Osteoblast (primary cell): ENCODE measurements around the gene PPIP5K1. TPM values are rescaled to one million over a fixed set of nuclear protein-coding genes. Genes with fewer than 3 reads are reported as not detected.
"Not testable (repeated sequence)": the region's sequence is repeated elsewhere in the genome, so short reads cannot be mapped to it uniquely, and the experiment has no call there.

Source experiments
- DNase-seq: peaks from one replicate; pipeline ENCODE4 v3.0.0; 2011; ENCODE audit warnings: low spot score, mixed read lengths; ENCODE audit not compliant: insufficient read length; ENCODE audit errors: missing footprints
- H2AFZ ChIP-seq: 2 replicates; pipeline ENCODE4 v1.6.0; 2011; ENCODE audit warnings: mild to moderate bottlenecking, low read length
- H3K27ac ChIP-seq: 2 replicates; pipeline ENCODE4 v1.5.1; 2011; ENCODE audit warnings: mild to moderate bottlenecking, low read depth, low read length, moderate library complexity
- H3K27me3 ChIP-seq: 2 replicates; pipeline ENCODE4 v1.6.0; 2012; ENCODE audit warnings: mild to moderate bottlenecking, control low read depth, inconsistent platforms, low read length, moderate library complexity; ENCODE audit not compliant: insufficient read depth
- H3K36me3 ChIP-seq: 2 replicates; pipeline ENCODE4 v1.5.1; 2011; ENCODE audit warnings: mild to moderate bottlenecking, low read length, control low read depth, moderate library complexity; ENCODE audit not compliant: insufficient read depth
- H3K4me1 ChIP-seq: 2 replicates; pipeline ENCODE4 v1.5.1; 2011; ENCODE audit warnings: mild to moderate bottlenecking, low read length, control low read depth, moderate library complexity; ENCODE audit not compliant: insufficient read depth
- H3K4me2 ChIP-seq: 2 replicates; pipeline ENCODE4 v1.6.0; 2011; ENCODE audit warnings: mild to moderate bottlenecking, low read length; ENCODE audit not compliant: insufficient read depth
- H3K4me3 ChIP-seq: fragments of 200-600 bp; sonication (generic); 3 replicates; pipeline ENCODE4 v1.5.1; 2012; ENCODE audit warnings: mild to moderate bottlenecking, low read length, inconsistent platforms; ENCODE audit not compliant: insufficient read depth
- H3K79me2 ChIP-seq: 2 replicates; pipeline ENCODE4 v1.6.0; 2012; ENCODE audit warnings: mild to moderate bottlenecking, low read length, control low read depth, inconsistent platforms; ENCODE audit not compliant: insufficient read depth
- H3K9me3 ChIP-seq: 2 replicates; pipeline ENCODE4 v1.5.1; 2011; ENCODE audit warnings: low read depth, low read length, control low read depth
- H4K20me1 ChIP-seq: 2 replicates; pipeline ENCODE4 v1.6.0; 2012; ENCODE audit warnings: mild to moderate bottlenecking, low read length, control low read depth; ENCODE audit not compliant: insufficient read depth
- CTCF ChIP-seq: IDR thresholded peaks from 2 replicates; pipeline ENCODE4 v1.5.1; 2011; ENCODE audit warnings: mild to moderate bottlenecking, low read depth, low read length, moderate library complexity; ENCODE audit errors: extremely low read depth
- total RNA-seq: library from RNA; depleted of rRNA; stranded (reverse); fragments of >200 nt; gene quantifications from 2 replicates; pipeline ENCODE4 v1.2.3, GENCODE V29; 2012

Gene PPIP5K1
- total RNA-seq: 20.3 and 45.1 TPM in 2 replicates

- H4K20me1 ChIP-seq, H3K4me3 ChIP-seq, H3K9me3 ChIP-seq, H3K79me2 ChIP-seq, DNase-seq, H3K4me2 ChIP-seq, H2AFZ ChIP-seq, H3K27me3 ChIP-seq, H3K36me3 ChIP-seq, H3K4me1 ChIP-seq, H3K27ac ChIP-seq: not testable (repeated sequence)
Observed at GRCh38 chr15:43589778-43590466, at the start of gene PPIP5K1. Gene PPIP5K1, minus strand, starts transcription at chr15:43590208. Its CDS starts 5,704 bp downstream, at chr15:43584504.

DNA sequence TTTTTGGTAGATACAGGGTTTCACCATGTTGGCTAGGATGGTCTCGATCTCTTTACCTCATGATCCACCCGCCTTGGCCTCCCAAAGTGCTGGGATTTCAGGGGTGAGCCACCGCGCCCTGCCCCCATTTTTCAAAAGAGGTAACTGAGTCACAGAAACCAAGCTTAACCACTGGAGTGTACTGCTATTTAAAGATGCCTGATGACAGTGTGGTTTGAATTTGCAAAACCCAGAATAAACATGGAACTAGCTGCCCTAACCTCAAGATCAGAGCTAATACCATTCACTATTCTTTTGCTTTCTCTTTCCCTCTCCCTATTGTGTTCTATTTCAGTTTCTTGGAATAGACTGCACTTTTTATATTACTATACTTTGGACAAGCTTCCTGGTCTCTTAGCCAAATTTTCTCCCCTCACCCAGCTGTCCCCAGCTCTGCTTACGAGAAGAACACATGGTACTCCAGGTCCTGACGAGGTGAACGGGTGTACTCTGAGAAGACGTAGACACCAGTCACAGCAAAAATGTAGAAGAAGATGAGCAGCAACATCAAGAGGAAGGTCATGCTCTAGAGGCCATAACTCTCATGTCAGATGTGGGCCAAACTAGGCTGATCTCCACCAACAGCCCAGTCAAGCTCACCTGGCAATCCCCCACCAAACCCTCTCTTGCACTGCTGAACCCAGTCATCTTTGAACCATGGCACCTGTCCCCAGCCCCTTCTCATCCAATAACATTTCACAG is 48.6 kb upstream of the PPIP5K1 start:
- peak overlapping the region; percentile 3 for H3K4me2 ChIP-seq
- not testable (repeated sequence) for H3K79me2 ChIP-seq, H4K20me1 ChIP-seq, H3K4me1 ChIP-seq, H3K27me3 ChIP-seq, H3K36me3 ChIP-seq, H3K9me3 ChIP-seq, H2AFZ ChIP-seq, H3K4me3 ChIP-seq, DNase-seq, H3K27ac ChIP-seq

DNA sequence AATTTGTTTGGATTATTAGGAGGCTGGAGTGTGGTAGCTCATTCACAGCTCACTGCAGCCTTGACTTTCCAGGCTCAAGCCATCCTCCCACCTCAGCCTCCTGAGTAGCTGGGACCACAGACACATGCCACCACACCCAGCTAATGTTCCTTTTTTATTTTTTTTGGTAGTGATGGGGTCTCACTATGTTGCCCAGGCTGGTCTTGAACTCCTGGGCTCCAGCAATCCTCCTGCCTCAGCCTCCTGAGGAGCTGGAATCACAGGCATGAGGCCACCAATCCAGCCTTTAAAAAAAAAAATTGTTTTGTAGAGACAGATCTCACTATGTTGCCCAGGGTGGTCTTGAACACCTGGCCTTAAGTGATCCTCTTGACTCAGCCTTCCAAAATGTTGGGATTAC is 36.9 kb upstream of the PPIP5K1 start:
- not testable (repeated sequence) for H3K4me3 ChIP-seq, DNase-seq, H3K27me3 ChIP-seq, H3K79me2 ChIP-seq, H2AFZ ChIP-seq, H4K20me1 ChIP-seq, H3K4me1 ChIP-seq, H3K4me2 ChIP-seq, H3K27ac ChIP-seq, H3K9me3 ChIP-seq, H3K36me3 ChIP-seq

DNA sequence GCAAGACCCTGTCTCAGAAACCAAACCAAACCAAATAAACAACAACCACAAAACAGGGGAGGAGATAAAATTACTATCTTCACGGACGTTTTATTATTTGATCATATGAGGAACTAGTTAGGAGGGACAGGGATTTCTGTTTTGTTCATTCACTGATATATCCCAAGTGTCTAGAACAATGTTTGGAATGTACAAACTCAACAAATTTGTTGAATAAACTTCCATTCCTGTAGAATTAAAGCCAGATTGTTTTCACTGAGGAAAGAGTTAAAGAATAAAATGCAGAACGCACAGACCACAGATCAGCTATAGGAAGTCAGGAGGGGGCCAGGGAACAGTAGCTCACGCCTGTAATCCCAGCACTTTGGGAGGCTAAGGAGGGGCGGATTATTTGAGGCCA is 35.1 kb upstream of the PPIP5K1 start:
- no peak for DNase-seq
- H3K36me3 ChIP-seq: no peaks in the 10 kb centered on the region
- H4K20me1 ChIP-seq: no peaks in the 10 kb centered on the region
- no peak overlapping the region for H3K4me3 ChIP-seq
- no peak for TF ChIP-seq CTCF
- H2AFZ ChIP-seq: no peak overlapping the region
- H3K27ac ChIP-seq: no peak overlapping the region
- no peaks in the 10 kb centered on the region for H3K4me1 ChIP-seq
- no peak overlapping the region for H3K4me2 ChIP-seq
- H3K9me3 ChIP-seq: no peaks in the 10 kb centered on the region
- H3K79me2 ChIP-seq: no peaks in the 10 kb centered on the region
- H3K27me3 ChIP-seq: peaks cover 1% of the 10 kb centered on the region

DNA sequence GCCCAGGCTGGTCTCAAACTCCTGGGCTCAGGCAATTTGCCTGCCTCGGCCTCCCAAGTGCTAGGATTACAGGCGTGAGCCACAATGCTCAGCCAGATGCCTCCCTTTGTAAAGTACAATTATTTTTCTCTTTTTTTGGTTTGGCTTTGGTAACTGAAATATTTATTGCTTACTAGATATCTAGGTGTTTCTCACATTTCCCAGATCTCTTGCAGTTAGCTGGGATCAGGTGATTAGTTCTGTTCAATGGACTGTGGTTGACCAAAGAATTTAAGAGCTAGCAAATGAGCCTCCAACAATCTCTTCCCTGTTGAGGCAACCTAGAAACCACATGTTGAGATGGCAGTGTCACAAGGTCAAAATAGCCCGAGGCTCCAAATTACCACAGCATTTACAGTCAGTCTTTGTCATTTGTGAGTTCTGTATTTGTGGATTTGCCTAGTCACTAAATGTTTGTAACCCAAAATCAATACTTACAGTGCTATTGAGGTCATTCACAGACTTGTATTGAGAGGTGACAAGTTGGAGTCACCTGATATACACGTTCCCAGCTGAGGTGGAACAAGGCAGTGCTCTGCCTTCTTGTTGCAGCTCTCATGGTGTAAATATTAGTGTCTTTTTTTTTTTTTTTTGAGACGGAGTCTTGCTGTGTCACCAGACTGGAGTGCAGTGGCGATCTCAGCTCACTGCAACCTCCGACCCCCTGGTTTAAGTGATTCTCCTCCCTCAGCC is 32.2 kb upstream of the PPIP5K1 start:
- not testable (repeated sequence) for H3K4me2 ChIP-seq, H3K27ac ChIP-seq, H3K9me3 ChIP-seq, H2AFZ ChIP-seq, H3K36me3 ChIP-seq, H3K27me3 ChIP-seq, H3K4me3 ChIP-seq, H4K20me1 ChIP-seq, H3K79me2 ChIP-seq, DNase-seq, H3K4me1 ChIP-seq

GRCh38 chr15:43618700-43619099 is 28.7 kb upstream of the PPIP5K1 start, which contains the start of gene STRC:
Gene STRC, minus strand, starts transcription at chr15:43618800. Its CDS starts 78 bp downstream, at chr15:43618722.
- not testable (repeated sequence) for H3K9me3 ChIP-seq, H3K4me2 ChIP-seq, H3K27ac ChIP-seq, H3K27me3 ChIP-seq, H3K4me1 ChIP-seq, DNase-seq, H4K20me1 ChIP-seq, H3K4me3 ChIP-seq, H3K36me3 ChIP-seq, H2AFZ ChIP-seq, H3K79me2 ChIP-seq

DNA sequence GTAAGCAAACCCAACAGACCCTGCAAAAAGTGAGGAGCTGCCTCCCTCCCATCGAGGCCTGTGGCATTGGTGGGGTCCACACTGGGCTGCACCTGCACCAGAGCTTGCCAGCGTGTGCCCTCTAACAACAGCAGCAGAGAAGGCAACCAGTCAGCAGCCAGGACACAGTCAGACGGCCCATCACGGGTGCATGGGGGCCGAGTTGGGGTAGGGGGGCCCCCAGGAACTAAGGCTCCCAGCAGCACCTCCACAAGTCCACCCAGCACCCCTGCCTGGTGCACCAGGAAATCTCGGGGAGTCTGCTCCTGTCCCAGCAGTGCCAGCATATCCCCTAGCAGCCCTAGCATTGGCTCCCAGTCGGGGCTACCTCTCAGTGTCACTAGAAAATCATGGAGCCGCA is 27.7 kb upstream of the PPIP5K1 start:
- H3K4me3 ChIP-seq, H3K27ac ChIP-seq, DNase-seq, H3K9me3 ChIP-seq, H3K79me2 ChIP-seq, H3K36me3 ChIP-seq, H4K20me1 ChIP-seq, H3K27me3 ChIP-seq, H3K4me2 ChIP-seq, H2AFZ ChIP-seq, H3K4me1 ChIP-seq: not testable (repeated sequence)

- H3K27me3 ChIP-seq, H3K79me2 ChIP-seq, H3K4me1 ChIP-seq, H2AFZ ChIP-seq, H3K4me2 ChIP-seq, H3K9me3 ChIP-seq, H3K4me3 ChIP-seq, H3K27ac ChIP-seq, DNase-seq, H4K20me1 ChIP-seq, H3K36me3 ChIP-seq: not testable (repeated sequence)
Observed at GRCh38 chr15:43602233-43602632, 12.2 kb upstream of the PPIP5K1 start.
